Activated CD8-positive, alpha-beta memory T cell treated with anti-CD3 and anti-CD28 coated beads, Interleukin-2, amount 50 U/mL, for 4 hours (primary cell): ENCODE results near the gene SLC50A1.
"Not testable (repeated sequence)": the region's sequence is repeated elsewhere in the genome, so short reads cannot be mapped to it uniquely, and the experiment has no call there.

Source experiments
- DNase-seq: peaks from one replicate; pipeline ENCODE4 v3.0.0-alpha.2; 2020

The SLC50A1 gene

DNA sequence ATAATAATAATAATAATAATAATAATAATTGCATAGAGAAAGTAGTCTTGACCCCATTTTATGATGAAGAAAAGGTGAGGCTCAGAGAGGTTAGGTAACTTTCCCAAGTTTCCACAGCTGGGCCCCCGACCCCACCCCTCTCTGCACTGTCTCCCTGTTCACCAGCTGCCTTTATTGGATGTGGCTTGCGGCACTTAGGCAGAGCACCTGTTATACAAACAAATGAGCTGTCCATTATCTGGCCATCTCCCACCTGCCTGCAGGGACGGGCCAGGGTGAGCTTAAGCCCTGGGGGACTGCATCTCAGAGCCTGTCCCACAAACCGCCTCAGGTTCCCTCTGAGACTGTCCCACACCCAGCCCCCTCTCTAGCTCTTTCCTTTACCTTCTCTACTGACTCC lies 18.0 kb upstream of the SLC50A1 start:
- no peak for DNase-seq

DNA sequence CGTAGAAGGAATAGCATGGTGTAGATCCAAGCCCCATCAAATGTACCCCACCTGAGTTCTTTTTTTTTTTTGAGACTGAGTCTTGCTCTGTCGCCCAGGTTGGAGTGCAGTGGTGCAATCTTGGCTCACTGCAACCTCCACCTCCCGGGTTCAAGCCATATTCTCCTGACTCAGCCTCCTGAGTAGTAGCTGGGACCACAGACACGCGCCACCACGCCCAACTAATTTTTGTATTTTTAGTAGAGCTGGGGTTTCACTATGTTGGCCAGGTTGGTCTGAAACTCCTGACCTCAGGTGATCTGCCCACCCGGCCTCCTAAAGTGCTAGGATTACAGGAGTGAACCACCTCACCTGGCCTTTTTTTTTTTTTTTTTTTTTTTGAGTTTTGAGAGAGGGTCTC lies 17.6 kb upstream of the SLC50A1 start:
- DNase-seq: not testable (repeated sequence)

- DNase-seq: no peak
Observed at GRCh38 chr1:155120253-155120652, 15.4 kb upstream of the SLC50A1 start.

GRCh38 chr1:155121249-155121648 lies 14.4 kb upstream of the SLC50A1 start:
- no peak for DNase-seq

GRCh38 chr1:155122308-155122707 lies 13.3 kb upstream of the SLC50A1 start:
- DNase-seq: no peak

- no peak for DNase-seq
Observed at GRCh38 chr1:155123801-155124200, 11.9 kb upstream of the SLC50A1 start.

GRCh38 chr1:155124503-155125463 lies 10.9 kb upstream of the SLC50A1 start:
- no peak for DNase-seq

- DNase-seq: no peak
Observed at GRCh38 chr1:155125511-155125945, 10.1 kb upstream of the SLC50A1 start.

- DNase-seq: no peak
Observed at GRCh38 chr1:155125946-155126555, 9.6 kb upstream of the SLC50A1 start.

DNA sequence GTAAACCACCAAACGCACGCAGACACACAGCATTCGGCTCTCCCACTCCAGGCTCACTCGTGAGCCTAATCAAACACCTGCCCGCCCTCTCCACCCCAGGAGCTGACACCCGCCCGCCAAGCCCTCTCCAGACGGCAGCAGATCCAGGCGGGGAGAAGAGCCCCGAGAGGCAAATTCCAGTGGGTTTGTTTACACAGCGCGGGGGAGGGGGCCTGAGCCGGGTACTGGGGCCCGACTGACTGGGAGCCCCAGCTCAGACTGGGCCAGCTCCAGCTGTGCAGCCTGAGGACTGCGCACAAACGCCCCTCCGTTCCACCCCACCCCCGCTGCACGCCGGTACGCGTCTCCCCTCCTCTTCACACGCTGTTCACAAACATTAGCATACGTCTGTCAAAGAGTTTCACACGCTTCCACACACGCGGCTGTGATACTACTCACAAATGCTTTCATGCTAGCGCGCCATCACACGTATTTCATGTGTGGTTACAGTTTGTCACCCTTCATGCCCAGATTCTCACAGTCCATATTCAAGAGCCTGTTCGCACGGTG lies 9.0 kb upstream of the SLC50A1 start:
- DNase-seq: peak; percentile 35

GRCh38 chr1:155127105-155127966 lies 8.3 kb upstream of the SLC50A1 start, which contains the start of gene EFNA1:
EFNA1 (plus strand) TSS chr1:155127876; CDS start chr1:155127978, 102 bp downstream.
- DNase-seq: peak; percentile 47

DNA sequence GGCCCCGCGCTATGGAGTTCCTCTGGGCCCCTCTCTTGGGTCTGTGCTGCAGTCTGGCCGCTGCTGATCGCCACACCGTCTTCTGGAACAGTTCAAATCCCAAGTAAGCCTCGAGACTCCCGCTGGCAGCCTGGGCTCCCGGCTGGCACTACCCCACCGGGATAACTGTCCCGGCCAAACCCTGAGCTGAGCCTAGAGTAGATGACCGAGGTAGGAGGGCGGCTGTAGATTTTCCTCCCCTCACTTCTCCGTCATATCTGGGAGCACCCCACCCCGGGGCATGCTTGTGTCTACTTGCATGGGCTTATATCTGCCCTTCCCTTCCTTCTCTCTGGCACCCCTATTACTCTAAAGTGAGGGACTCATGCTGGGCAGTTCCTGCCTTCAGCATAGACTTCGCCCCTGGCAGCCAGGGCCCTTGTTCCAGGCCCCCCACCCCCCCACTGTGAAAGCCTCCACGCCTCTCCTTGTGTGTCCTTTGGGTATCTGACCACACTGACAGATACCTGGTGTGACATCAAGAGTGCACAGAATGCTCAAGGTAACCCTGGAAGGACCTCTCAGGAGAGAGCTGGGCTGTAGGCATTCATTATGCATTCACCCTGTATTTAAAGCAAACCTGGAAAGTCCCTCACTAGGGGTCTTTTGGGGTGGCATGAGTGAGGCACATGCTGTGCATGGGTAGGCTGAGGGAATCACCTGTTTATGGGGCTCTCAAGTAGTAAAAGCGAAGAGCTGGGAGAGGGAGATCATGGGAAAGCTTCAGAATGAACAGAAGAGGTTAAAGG lies 7.5 kb upstream of the SLC50A1 start:
- no peak for DNase-seq

- DNase-seq: no peak
Observed at GRCh38 chr1:155128755-155129473, 6.7 kb upstream of the SLC50A1 start.

DNA sequence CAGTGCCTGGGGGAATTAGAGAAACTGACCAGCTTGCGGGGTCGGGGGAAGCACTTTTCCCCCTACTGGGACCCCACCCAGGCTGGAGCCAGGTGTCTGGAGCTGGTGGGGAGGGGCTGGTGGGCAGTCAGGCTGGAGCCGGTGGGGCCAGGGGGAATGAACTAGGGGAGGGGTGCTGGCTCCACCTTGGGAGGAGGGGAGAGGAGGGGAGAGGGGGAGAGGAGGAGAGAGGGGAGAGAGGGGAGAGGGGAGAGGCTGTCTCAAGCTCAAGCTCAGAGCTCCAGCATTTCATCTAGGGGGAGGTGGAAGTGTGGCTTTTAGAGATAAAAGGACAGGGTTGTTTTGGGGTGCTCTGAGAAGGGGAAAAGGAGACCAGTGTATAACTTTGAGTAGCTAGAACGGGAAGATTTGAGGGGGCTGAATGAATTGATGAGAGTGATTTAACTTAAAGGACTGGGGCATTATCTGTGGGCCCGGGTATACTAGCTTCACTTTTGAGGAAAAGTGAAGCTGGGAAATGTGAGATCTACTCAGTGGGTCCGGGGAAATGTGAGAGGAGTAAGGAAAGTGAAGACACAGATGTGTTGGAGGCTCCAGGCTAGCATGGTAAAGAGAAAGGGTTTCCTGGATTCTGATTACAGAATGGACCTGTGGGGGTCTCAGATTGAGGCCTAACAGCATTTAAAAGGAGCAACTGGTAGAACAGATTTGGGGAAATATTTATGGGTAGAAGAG lies 5.2 kb upstream of the SLC50A1 start:
- no peak for DNase-seq

- DNase-seq: no peak
Observed at GRCh38 chr1:155131285-155131684, 4.4 kb upstream of the SLC50A1 start.

DNA sequence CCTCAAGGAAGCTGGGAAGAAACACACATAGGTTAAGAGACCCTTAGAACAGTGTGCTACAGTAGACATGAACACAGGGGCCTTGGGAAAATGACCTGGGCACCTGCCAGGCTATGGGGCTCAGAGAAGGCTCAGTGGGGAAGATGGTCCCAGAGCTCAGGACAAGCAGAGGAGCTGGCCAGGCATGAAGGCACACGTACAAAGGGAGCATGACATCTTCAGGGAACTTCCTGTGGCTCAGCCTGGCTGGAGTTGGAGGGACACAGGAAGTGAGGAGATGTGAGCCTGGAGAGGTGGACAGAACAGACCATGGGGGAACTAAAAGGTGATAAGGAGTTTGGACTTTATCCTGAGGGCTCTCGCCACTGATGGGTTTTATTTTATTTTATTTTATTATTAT lies 3.8 kb upstream of the SLC50A1 start:
- no peak for DNase-seq

DNA sequence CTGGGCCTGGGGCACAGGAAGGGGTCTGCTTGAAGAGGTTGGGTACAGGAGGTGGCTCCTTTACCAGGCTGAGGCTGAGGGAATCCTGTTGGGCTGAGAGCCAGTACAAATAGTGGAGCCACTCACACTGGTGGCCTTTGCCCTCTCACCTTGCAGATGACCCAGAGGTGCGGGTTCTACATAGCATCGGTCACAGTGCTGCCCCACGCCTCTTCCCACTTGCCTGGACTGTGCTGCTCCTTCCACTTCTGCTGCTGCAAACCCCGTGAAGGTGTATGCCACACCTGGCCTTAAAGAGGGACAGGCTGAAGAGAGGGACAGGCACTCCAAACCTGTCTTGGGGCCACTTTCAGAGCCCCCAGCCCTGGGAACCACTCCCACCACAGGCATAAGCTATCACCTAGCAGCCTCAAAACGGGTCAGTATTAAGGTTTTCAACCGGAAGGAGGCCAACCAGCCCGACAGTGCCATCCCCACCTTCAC lies 1.8 kb upstream of the SLC50A1 start:
- no peak for DNase-seq

GRCh38 chr1:155134322-155134721 lies 1.3 kb upstream of the SLC50A1 start:
- no peak for DNase-seq

DNA sequence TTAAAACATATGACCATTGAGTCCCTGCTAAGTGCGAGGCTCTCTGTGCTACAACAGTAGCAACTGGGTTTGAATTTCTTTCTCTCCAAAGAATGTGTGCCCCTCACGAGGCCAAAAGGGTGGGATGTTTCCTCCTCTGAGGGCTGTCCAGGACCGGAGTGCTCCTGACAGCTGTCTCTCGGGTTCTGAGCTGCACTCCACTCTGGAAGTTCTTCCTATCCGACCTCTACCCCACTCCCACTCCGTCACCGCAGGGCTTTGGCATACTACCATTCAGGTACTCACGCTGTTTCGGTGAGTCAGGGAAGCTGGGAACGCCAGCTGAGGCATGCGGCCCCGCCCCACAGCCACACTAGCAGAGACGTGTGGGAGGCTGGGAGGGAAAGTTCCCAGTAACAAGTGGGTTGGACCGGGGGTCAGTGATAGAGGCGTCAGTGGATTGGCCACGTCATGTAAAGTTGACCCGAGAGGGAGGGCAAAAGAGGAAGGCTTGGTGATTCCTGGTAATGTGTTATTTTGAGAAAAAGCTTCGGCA lies 705 bp upstream of the SLC50A1 start:
- peak; percentile 53 for DNase-seq

GRCh38 chr1:155136748-155137147 lies 1.1 kb downstream of the SLC50A1 start:
- no peak for DNase-seq
